Putamen (tissue), 1 donor: ENCODE results near the gene TTC23.

Experiments
- DNase-seq: peaks from one replicate; pipeline ENCODE4 v3.0.0-alpha.2; 2016; ENCODE audit warnings: low spot score

The TTC23 gene

GRCh38 chr15:99137877-99138276 is 111.5 kb downstream of the TTC23 start:
- no peak for DNase-seq

GRCh38 chr15:99137111-99137546 is 112.3 kb downstream of the TTC23 start:
- no peak for DNase-seq

- no peak for DNase-seq
These were observed 114.2 kb downstream of the TTC23 start for GRCh38 chr15:99135194-99135593.

- DNase-seq, result no peak
These were observed 115.0 kb downstream of the TTC23 start for GRCh38 chr15:99134317-99134821.

GRCh38 chr15:99132634-99133287 is 116.6 kb downstream of the TTC23 start:
- DNase-seq, result no peak

GRCh38 chr15:99132122-99132521 is 117.3 kb downstream of the TTC23 start:
- no peak for DNase-seq

- DNase-seq, result no peak
These were observed 117.8 kb downstream of the TTC23 start for GRCh38 chr15:99131441-99132023.

- DNase-seq, result no peak
These were observed 118.5 kb downstream of the TTC23 start for GRCh38 chr15:99130765-99131440.

GRCh38 chr15:99130314-99130713 is 119.1 kb downstream of the TTC23 start:
- DNase-seq, result no peak

- DNase-seq, result no peak
These were observed 119.7 kb downstream of the TTC23 start for GRCh38 chr15:99129644-99130043.

- DNase-seq, result no peak
These were observed 121.0 kb downstream of the TTC23 start for GRCh38 chr15:99128411-99128810.

GRCh38 chr15:99127773-99128172 is 121.6 kb downstream of the TTC23 start:
- no peak for DNase-seq

GRCh38 chr15:99126930-99127329 is 122.5 kb downstream of the TTC23 start:
- no peak for DNase-seq

GRCh38 chr15:99126131-99126588 is 123.2 kb downstream of the TTC23 start:
- DNase-seq, result no peak

- no peak for DNase-seq
These were observed 124.1 kb downstream of the TTC23 start for GRCh38 chr15:99125061-99125891.

- DNase-seq, result no peak
These were observed 124.7 kb downstream of the TTC23 start for GRCh38 chr15:99124641-99125040.

- DNase-seq, result peak; percentile 82
These were observed 125.5 kb downstream of the TTC23 start for GRCh38 chr15:99123713-99124451.

- no peak for DNase-seq
These were observed 126.3 kb downstream of the TTC23 start for GRCh38 chr15:99122831-99123712.

GRCh38 chr15:99121691-99122410 is 127.5 kb downstream of the TTC23 start:
- DNase-seq, result no peak

- no peak for DNase-seq
These were observed 128.2 kb downstream of the TTC23 start for GRCh38 chr15:99121207-99121606.
